Sigmoid colon (tissue), 7 donors: Measurements from ENCODE around the gene FTO. TPM values are rescaled to one million over a fixed set of nuclear protein-coding genes. Genes with fewer than 3 reads are reported as not detected.

Experiments
- DNase-seq: peaks from one replicate; pipeline ENCODE4 v3.0.0-alpha.2; 2019
- H3K27ac ChIP-seq, 4 donors: fragments of 200-600 bp; sonication (generic); one replicate each; pipeline ENCODE4 v1.5.1; 2016 to 2019; ENCODE audit warnings: mild to moderate bottlenecking in 1 of 4
- H3K27me3 ChIP-seq, 3 donors: fragments of 200-600 bp; sonication (generic); one replicate each; pipeline ENCODE4 v1.5.1; 2019; ENCODE audit warnings: mild to moderate bottlenecking in 1 of 3
- H3K36me3 ChIP-seq, 4 donors: fragments of 200-600 bp; sonication (generic); one replicate each; pipeline ENCODE4 v1.5.1; 2016 to 2019
- H3K4me1 ChIP-seq, 4 donors: fragments of 200-600 bp; sonication (generic); one replicate each; pipeline ENCODE4 v1.5.1; 2017 to 2019
- H3K4me3 ChIP-seq, 4 donors: fragments of 200-600 bp; sonication (generic); one replicate each; pipeline ENCODE4 v1.5.1; 2017 to 2019; ENCODE audit warnings: mild to moderate bottlenecking in 2 of 4, moderate library complexity in 1 of 4
- H3K9me3 ChIP-seq, 4 donors: fragments of 200-600 bp in 3 of 4; sonication (generic) in 3 of 4; one replicate each; pipeline versions ENCODE4 v1.5.1 to v1.6.1; 2013 to 2019
- CTCF ChIP-seq, 4 experiments: fragments of 450-650 bp in 3 of 4; fragments of 200-600 bp in 1 of 4; IDR thresholded peaks; one replicate each; pipeline ENCODE4 v1.5.1; 2016 to 2019; ENCODE audit warnings: antibody characterized with exemption in 4 of 4, mild to moderate bottlenecking in 3 of 4, moderate library complexity in 2 of 4
- EP300 ChIP-seq, 4 donors: sonication (generic); formaldehyde crosslinking; IDR thresholded peaks; one replicate each; pipeline ENCODE4 v1.6.1; 2017; ENCODE audit warnings: antibody characterized with exemption in 4 of 4
- POLR2A ChIP-seq, 2 donors: fragments of 450-650 bp; IDR thresholded peaks; one replicate each; pipeline ENCODE4 v1.6.1; 2016; ENCODE audit warnings: antibody characterized with exemption in 2 of 2, mild to moderate bottlenecking in 2 of 2, moderate library complexity in 2 of 2
- POLR2AphosphoS5 ChIP-seq, 4 donors: sonication (generic); formaldehyde crosslinking; IDR thresholded peaks; one replicate each; pipeline ENCODE4 v1.6.1; 2017; ENCODE audit warnings: antibody characterized with exemption in 4 of 4
- WGBS, 2 donors: extraction: QIAGEN DNeasy Blood & Tissue Kit; methylation state at CpG; one replicate each; pipeline ENCODE4 v1.1.7; 2013; 5-methylcytosine and 5-hydroxymethylcytosine counted together
- intact Hi-C: fragments of 100-400 bp; cut with DNase I; formaldehyde crosslinking; loops from one replicate; pipeline ENCODE4 v1.15.1; 2023
- polyA plus RNA-seq, 3 donors: library from polyadenylated mRNA; stranded (reverse); fragments of 200-250 nt; gene quantifications; one replicate each; pipeline ENCODE4 v1.2.3, GENCODE V29; 2013
- total RNA-seq, 4 donors: library from RNA; depleted of rRNA; stranded (reverse); fragments of >200 nt; gene quantifications; one replicate each; pipeline ENCODE4 v1.1.0, GENCODE V29; 2016
- donor health status: healthy with polysubstance abuse.
- donor health status: Bipolar disorder and iron deficiency.
- donor health status: healthy.

FTO gene
- total and polyA plus RNA-seq, 7 donors, result 9.9 to 97.2 (median 77.8) TPM

- H3K27me3 ChIP-seq, result no peaks in the 10 kb centered on the region
- intact Hi-C loops, result no loop called here
- no peaks in the 10 kb centered on the region for H3K9me3 ChIP-seq
- no peaks in the 10 kb centered on the region for H3K36me3 ChIP-seq
- H3K4me1 ChIP-seq, result peaks cover 0 to 26% (median 15%) of the 10 kb centered on the region in 4 donors
- 74 to 83% methylated on average over 7 of the region's 7 CpGs for WGBS, 2 donors
- TF ChIP-seq CTCF (IDR thresholded peaks at IDR 0.05), result no peak
- no peak for TF ChIP-seq EP300 (IDR thresholded peaks at IDR 0.05)
- TF ChIP-seq POLR2A (IDR thresholded peaks at IDR 0.05), result no peak
- no peak overlapping the region for H3K27ac ChIP-seq
- H3K4me3 ChIP-seq, result no peak overlapping the region
- no peak for DNase-seq
These were observed 209.3 kb downstream of the FTO start for GRCh38 chr16:53913099-53913870.

- no peaks in the 10 kb centered on the region for H3K27me3 ChIP-seq
- H3K27ac ChIP-seq, result no peak overlapping the region
- no peaks in the 10 kb centered on the region for H3K9me3 ChIP-seq
- no peaks in the 10 kb centered on the region for H3K36me3 ChIP-seq
- WGBS, 2 donors, result 70 to 92% methylated on average over 9 of the region's 9 CpGs
- peaks cover 0 to 20% (median 9%) of the 10 kb centered on the region in 4 donors for H3K4me1 ChIP-seq
- intact Hi-C loops, result no loop called here
- H3K4me3 ChIP-seq, result no peak overlapping the region
- no peak for TF ChIP-seq CTCF (IDR thresholded peaks at IDR 0.05)
- TF ChIP-seq EP300 (IDR thresholded peaks at IDR 0.05), result no peak
- TF ChIP-seq POLR2AphosphoS5 (IDR thresholded peaks at IDR 0.05), result no peak
- no peak for TF ChIP-seq POLR2A (IDR thresholded peaks at IDR 0.05)
- no peak for DNase-seq
These were observed 210.0 kb downstream of the FTO start for GRCh38 chr16:53913920-53914319.

- Histone ChIP-seq H3K27ac (no peak overlapping the region), H3K27me3 (no peaks in the 10 kb centered on the region), H3K4me3 (no peak overlapping the region), H3K9me3 (no peaks in the 10 kb centered on the region), H3K36me3 (no peaks in the 10 kb centered on the region), H3K4me1 (peaks cover 0 to 16% (median 7%) of the 10 kb centered on the region in 4 donors)
- 92 to 95% methylated on average over 3 of the region's 3 CpGs for WGBS, 2 donors
- no peak for DNase-seq
- TF ChIP-seq CTCF (IDR thresholded peaks at IDR 0.05), result no peak
- intact Hi-C loops, result no loop called here
These were observed 210.8 kb downstream of the FTO start for GRCh38 chr16:53914736-53915135.

GRCh38 chr16:53915452-53916160 lies 211.7 kb downstream of the FTO start:
- no peaks in the 10 kb centered on the region for H3K9me3 ChIP-seq
- H3K36me3 ChIP-seq, result no peaks in the 10 kb centered on the region
- no peak overlapping the region for H3K27ac ChIP-seq
- no peak overlapping the region for H3K4me3 ChIP-seq
- H3K27me3 ChIP-seq, result no peaks in the 10 kb centered on the region
- WGBS, 2 donors, result 93 to 95% methylated on average over 5 of the region's 5 CpGs
- H3K4me1 ChIP-seq, result peaks cover 0 to 16% (median 7%) of the 10 kb centered on the region in 4 donors
- TF ChIP-seq EP300 (IDR thresholded peaks at IDR 0.05) (no peak), CTCF (IDR thresholded peaks at IDR 0.05) (no peak), POLR2A (IDR thresholded peaks at IDR 0.05) (no peak), POLR2AphosphoS5 (IDR thresholded peaks at IDR 0.05) (no peak)
- intact Hi-C loops, result no loop called here
- DNase-seq, result no peak
